ENCODE data around the gene ST6GALNAC6.

ST6GALNAC6 gene, protein sequence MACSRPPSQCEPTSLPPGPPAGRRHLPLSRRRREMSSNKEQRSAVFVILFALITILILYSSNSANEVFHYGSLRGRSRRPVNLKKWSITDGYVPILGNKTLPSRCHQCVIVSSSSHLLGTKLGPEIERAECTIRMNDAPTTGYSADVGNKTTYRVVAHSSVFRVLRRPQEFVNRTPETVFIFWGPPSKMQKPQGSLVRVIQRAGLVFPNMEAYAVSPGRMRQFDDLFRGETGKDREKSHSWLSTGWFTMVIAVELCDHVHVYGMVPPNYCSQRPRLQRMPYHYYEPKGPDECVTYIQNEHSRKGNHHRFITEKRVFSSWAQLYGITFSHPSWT

DNA sequence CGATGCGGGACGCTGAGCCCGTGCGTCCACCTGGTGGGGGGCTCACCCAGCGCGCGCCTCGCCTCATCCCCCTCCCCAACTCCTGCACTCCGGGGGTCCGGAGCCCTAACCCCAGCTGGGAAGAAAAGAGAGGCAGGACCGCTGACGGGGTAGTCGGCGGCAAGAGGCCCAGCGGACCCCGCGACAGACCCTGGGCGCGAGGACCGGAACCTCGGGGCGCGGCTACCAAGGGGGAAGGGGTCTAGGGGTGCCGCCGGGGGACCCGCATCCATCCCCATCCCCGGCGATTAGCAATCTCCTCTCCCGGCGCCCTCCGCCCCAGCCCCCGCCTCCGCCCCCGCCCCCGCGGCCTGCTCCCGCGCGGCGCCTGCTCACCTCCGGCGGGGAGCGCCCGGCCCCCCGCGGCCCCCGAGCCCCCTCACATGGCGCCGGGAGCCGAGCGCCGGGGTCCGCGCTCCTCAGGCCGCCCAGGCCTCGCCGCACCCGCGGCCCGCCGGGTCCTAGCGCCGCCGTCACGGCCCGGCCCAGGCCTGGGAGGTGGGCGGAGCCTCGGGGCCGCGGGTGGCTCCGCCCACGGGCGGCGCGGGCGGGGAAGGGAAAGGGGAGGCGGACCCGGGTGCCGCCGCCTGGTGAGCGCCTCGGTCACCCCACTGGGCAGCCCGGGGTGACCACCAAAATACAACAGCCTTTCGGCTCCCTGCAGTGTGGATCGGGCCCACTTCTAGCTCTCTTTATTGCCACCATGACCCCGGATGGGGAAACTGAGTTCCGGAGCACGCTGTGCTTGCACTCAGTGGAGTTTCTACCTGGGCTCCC is at the start of gene ST6GALNAC6:
ST6GALNAC6 (minus strand) TSS at position 476 of the 816 bp plus-strand sequence. CDS start 1,622 bp downstream, outside the sequence.
- peak; percentile 69 to 72 for DNase-seq

DNA sequence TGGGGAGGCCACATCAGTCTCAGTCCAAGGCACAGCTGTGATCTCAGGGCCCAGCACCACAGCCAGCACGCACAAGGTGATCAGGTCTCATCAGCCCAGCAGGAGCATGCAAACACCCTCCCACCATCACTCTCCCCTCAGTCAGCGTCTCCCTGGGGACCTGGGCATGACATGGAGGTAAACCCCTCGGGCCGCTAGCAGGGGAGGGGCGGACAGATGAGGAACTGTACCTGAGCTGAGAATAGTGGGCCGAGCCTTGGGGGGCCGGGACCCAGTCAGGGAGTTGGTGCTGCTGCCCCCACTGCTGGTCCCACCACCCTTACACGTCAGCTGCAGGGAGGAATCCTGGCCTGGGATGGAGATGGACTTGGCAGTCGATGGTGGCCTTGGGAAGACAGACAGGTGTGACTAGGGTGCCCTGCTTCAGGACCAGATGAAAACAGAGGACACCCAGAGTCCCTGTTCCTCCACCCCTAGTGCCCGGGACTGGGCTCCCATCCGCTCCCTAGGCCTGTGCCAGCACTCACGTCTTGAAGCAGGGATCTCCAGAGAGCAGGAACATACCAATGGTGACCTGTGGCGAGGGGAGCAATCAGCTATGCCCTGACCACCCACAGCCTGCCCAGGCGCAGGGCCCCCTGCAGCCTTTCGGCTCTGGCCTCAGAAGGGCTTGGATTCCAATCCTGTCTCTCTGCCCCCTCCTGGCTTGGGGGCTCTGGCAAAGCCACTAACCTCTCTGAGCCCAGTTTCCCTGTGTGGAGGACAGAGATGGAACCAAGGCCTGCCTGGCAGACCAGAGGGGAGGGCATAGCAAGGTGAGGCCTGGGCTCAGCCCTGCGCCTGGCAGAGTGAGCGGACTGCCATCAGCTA is 48.7 kb upstream of the ST6GALNAC6 start:
- no peak for DNase-seq

DNA sequence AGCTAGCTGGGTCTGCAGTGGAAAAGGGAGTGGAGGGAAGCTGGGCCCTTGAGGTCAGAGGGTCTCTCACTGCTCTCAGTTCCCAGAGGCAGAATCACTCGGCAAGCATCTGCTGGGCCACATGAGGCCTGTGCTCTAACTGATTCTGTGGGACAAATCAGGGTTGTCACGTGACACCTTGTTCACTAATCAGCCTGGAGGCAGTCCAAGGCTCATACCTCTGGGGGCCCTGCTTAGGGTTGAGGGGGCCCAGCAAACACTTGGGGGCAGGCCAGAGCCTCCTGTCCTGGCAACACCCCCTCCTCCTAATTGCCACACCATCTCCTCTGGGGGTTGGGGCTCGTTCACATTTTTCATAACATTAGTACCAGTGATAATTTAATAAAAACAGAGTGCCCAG is 47.3 kb upstream of the ST6GALNAC6 start:
- no peak for DNase-seq

DNA sequence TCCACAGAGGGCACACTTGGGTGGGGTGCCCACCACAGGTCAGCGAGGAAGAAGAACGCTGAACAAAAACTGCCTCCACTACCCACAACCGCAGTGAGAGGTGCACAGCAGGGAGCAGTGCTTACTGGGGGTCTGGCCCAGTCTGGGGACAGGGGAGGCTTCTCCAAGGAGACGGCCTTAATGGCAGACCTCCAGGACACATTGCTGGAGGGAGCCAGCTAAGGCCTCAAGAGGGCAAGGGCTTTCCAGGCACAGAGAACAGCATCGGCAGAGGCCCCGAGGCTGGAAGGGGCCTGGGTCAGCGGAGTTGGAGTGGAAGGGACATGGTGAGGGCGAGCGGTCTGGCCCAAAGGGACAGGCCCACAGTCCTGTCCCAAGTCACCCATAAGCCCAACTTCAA is 46.5 kb upstream of the ST6GALNAC6 start:
- DNase-seq, result no peak

DNA sequence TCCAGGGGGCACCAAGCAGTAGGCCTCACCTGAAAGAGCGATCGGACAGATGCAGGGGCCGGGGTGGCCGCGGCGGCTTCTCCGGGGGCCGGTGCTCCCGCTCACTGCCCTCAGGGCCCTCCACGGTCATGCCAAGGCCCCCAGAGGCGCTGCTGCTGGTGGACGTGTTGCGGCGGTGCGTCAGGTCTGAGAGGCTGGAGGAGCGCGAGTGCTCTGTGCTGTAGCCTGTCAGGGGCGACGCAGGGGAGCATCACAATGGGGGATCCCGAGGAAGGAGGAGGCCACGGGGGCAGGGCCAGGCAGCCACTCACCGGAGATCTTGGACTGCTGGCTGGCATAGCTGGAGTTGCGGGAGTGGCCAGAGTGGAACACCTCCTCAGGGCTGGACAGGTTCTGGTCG is 45.9 kb upstream of the ST6GALNAC6 start:
- no peak for DNase-seq

DNA sequence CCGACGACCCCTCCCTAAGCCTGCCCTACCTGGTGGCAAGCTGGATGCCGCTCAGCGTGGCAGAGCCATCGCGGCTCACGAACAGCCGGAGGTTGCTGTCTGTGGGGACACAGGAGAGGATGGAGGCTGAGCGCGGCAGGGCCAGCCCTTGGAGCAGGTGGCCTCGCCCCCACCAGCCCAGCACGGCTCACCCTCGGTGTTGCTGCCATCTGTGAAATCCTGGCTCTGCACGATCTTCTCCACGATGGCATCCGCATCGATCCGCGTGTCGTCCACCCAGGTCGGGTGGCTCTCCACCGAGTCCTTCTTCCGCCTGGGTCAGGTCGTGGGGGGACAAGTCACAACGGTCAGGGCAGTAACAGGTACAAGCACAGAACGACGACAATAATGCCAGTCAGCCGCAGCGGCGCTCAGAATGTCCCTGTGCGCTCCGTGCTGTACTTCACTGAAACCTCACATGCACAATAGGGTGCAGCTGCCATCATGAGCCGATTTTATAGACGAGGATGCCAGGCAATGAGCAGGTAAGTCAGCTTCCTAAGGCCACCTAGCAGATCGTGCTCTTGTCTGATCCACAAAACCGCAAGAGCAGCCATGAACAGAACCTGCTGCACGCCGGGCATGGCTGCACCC is 45.3 kb upstream of the ST6GALNAC6 start:
- DNase-seq, result no peak

DNA sequence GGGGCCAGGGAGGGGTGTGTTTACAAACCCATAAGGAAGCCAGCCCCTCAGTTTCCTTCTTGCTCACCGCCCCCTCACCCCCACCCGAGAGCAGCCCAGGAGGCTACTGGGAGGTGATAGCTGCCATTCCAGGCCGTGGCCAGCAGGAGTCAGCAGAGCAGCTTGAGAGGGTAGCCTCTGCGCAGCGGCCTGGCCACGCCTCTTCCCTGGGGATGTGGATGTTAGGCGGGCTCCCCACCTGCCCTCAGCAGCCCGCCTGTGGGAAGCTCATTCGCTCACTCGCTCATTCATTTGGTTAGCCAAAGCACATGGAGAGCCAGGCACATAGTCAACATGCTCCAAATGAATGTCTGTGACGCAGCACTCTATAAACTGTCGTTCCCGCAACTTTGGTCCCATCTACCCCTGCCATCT is 44.3 kb upstream of the ST6GALNAC6 start:
- DNase-seq, result peak; percentile 75 to 80

DNA sequence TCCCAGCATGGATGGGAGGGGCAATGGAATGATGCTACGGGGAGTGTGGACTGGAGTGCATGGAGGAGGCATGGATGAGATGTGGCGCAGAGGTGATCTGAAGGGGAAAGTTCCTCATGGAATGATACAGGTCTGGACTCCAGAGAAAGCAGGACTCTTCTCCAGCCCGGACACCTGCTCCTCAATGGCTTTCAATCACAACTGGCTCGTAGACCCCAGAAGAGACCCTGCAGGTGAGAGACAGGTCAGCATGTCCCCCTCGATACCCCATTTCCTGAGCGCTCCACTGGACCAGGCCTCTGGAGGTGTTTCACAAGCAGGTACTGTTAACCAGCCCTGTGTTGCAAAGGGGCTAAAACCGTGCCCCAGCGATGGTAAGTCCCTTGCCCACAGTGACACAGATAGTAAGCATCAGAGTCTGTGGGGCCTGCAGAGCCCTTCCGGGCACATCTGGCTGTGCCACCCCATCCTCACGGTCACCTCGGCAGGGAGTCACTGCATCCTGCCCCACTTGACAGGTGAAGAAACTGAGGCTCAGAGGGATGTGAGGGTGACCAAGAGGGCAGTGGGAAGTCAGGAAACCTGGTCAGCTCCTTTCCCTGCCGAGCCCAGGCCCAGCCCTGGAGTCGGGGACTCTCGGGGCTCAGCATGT is 43.7 kb upstream of the ST6GALNAC6 start:
- DNase-seq, result no peak

DNA sequence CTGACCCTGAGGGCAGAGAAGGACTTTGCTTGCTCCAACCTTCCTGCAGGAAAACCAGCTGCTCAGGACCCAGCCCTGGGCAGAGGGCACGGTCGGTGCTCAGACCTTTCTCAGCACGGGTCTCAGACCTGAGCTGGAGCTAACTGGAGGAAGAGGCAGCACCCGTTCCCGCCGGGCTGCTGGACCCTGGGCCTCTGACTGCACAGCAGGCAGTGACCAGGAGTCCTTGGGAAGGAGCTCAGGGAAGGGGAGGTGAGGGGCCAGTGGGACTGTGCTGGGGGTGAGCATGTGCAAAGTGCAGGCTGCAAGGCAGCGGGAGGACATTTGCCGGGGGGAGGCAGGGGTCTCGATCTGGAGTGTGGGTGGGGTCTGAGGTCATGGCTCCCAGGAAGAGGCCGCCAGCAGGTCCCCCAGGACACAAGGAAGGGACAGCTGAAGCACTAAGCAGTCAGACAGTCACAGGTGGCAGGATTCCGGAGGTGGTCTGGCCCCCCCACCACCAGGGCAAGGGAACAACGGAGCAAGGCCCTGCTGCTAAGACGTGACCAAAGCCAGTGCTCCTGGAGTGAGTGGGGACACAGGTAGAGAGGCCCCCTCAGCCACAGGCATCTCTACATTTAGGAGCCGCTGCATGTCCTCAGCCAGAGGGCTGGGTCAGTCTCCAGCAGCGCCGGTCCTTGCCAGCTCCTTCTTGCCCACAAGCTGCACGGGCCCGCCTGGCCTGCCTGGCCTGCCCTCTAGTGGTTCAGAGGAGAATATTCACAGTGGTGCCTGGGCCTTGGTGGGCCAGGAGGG is 43.0 kb upstream of the ST6GALNAC6 start:
- DNase-seq, result peak in 1 of 2 donors; percentile 41

DNA sequence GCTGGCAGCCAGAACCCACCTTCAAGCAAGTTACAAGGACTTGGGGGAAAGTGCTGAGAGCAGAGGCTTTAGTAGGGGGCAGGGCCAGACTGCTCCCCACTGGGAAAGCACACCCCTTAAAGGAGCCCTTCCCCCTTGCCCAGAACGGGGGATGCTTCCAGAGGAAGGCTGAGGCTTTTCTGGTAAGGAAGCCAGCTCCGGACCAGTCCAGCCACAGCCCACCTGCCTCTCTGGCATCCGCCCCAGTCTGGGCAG is 42.5 kb upstream of the ST6GALNAC6 start:
- DNase-seq, result no peak

DNA sequence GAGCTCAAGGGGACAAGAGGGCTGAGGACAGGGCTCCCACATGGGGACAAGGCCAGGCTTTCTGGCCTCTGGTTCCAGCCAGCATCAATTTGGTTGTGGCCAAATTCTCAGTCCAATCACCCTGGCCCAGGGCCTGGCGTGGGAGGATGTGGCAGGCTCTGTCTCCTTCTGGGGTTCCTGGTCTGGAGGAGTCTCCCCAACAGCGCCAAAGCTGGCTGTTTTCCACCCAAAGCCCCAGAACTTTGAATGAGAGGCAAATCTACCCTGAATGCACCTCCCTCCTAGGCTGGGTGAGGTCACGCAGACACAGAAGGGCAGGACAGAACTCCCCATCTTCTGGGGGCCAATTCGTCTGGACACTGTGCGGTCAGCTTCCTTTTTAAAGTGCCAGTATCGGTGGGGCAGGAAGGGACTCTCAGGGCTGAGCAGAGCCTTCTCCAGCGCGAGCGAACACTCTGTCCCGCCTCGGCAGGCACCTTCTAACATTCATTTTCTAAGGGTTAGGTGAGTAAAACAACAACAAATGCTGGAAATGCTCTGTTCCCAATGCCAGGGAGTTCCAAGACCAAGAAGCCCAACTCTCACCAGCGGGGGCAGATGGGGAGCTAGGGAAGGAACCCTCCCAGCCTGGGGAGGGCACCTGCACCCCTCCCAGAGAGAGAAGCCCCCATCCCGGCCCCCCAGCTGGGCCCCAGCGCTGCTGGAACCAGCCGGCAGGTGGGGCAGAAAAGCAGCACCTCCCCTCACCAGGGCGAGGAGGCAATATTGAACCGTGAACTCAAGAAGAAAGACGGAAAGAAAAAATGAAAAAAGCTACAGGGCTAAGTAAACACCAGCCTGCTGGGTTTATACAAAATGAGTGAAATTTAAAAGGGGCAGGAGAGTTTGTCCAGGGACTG is 41.9 kb upstream of the ST6GALNAC6 start:
- DNase-seq, result no peak

DNA sequence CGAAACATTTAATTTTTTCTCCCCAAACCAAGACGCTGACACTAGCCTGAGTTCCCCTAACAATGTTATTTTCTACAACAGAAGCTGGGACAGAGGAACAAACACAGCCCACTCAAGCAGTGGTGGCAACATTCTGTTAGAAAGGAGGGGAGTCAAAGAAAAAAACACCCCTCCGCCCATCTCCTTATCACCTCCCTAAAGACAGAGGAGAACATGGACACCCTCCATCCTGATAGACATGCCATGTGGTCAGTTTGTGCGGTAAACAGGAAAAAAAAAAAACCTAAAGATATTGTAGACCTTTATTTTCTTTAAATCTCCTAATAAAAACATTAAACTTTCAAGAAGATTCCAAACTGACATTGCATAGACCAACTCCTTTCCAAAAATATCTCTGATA is 41.2 kb upstream of the ST6GALNAC6 start:
- no peak for DNase-seq

DNA sequence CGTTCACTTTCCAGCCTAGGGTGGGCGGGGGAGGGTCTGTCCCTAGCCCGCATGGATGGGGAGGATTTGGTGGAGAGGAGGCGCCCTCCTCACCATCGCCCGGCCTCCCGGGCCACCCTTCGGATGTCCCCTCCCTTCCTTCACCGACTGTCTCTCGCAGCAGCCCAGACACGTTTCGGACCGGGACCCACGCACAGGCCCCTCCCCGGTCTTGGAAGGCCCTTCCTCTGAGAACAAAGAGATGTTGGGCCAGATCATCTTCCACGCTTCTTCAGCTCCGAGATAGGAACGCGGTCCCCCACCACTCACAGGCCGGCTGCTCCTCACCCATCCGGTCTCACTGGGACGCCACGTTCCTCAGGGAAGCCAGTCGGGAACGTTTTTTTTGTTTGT is 38.9 kb upstream of the ST6GALNAC6 start:
- DNase-seq, result no peak

DNA sequence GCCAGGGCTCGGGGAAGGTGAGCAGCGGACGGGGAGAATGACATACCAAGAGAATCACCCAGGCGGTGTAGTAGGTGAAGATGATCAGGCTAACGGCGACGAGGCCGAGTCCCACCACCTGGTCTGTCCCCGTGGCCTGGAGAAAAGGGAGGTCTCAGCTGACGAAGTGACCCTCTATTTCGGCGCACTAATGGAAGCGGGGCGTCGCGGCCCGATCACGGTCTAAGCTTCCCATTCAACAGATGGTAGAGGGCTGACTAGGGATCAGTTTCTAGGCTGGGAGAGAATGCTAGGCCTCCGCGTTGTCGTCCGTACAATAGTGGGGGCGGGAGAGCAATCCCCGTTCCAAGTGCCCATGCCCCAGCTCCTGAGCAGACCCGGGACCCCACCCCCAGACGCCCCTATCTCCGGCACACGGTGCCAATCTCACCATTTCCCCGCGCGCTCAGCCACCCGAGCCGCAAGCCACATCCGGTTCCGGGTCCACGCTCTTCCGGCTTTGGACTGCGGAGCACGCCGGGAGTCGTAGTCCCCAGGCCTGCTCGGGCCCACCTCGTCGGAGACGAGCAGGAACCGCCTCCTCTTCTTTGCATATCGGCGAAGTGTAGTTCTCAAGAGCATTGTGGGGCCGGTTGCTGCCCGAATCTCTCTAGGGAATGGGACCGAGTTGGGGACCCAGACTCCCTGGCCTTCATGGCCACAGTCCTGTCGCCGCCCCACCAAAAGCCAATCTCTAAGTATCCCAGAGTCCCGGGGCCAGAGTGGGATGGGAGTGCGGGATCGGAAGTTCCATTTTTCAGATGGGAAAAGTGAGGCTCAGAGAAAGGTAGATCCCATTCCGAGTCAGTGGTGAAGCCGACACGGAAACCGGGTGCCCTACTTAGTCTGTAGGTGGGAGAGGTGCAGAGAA is 38.2 kb upstream of the ST6GALNAC6 start, which contains the start of gene DPM2:
DPM2 (minus strand) TSS at position 467 of the 910 bp plus-strand sequence; CDS start at position 433, 34 bp downstream.
- DNase-seq, result peak; percentile 79 to 84

DNA sequence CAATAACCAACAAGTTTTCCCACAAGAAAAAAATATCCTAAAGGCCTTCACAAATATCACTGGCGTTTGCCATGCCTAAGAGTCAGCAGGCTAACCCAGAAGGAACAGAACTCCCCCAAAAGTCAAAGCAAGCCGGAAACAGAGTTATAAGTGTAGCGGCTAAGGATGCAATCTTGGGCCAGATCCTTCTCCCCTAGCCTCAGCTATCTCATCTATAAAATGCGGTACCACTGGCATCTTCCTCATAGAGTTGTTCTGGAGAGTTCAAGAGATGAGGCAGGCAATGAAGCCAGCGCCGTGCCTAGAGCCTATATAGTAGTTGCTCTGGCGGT is 37.6 kb upstream of the ST6GALNAC6 start:
- no peak for DNase-seq

DNA sequence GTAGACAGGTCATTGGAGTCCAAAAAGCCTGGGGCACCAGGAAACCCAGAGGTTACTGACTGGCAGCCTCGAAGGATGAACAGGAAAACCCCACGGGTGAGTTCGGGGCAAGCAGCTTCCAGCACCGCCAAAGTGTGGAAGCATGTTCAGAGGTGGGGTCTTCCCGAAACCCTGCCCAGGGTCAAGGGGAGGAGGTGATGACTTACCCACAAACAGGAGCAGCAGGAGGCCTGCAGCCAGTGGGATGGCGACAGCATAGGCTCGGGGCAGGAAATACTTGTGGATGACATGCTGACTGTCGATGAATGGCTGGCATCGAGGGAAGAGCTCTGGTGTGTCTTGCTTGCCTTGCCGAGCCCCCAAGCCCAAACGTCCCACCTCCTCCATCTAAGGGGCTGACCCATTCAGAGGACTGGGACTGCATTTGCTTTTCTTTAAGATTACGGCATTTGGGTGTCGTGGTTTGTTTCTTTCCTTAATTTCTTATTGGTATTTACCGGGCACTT is 37.0 kb upstream of the ST6GALNAC6 start:
- DNase-seq, result no peak

DNA sequence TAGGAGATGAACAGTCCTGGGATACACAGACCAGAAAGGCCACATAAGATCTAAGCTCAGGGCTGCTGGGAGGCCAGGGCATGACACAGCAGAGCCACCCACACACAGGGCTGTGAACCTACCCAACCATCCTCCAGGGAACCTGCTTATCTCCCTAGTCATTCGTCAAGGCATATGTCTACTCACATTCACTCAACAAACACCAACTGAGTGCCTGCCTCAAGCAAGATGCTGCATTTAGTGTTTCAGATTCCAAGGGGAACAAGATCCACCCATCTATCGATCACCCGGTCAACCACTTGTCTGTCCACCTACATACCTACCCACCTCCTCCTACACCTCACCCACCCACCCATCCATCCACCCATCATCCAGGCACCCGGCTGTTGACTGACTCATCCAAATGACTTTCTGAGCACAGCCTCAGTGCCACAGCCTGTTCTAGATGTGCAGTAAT is 36.4 kb upstream of the ST6GALNAC6 start:
- DNase-seq, result peak in 1 of 2 donors; percentile 51

DNA sequence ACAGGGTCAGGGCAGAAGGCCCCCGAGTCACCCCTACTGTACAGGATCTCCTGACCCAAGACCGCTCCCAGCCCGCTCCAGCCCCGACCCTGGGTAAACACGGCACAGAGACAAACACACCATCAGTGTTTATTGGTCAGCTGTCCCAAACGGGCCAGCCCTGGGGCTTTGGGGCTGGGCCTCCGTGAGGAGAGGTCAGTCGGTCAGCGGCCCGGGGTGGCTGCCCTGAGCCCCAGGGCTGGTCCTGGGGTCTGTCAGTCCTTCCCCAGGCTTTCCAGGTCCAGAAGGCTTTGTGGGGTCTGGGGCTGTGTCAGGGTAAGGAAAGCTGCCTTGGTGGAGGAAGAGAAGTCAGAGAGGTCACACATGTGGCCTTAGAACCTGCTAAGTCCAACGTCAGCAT is 35.6 kb upstream of the ST6GALNAC6 start:
- no peak for DNase-seq

DNA sequence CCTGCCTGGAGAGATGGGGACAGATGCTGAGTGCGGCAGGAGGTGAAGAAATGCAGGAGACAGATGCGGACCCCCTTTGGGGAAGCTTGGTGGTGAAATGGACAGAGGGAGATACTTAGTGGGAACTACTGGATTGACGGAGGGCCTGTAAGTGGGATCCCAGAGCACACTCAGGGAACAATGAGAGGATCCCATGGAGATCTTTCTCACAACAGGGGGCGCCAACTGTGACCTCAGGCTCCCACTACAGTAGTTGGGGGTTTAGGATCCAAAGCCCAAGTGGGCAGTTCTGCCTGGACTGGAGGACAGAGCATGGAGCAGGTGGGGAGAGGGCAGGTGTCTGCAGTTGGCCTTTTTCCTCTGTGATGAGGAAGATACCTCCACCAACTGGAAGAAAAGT is 34.8 kb upstream of the ST6GALNAC6 start:
- no peak for DNase-seq

Measured in activated CD4-positive, alpha-beta T cell treated with anti-CD3 and anti-CD28 coated beads for 4 hours (primary cell).